ENCODE results near the gene OTP. TPM values are rescaled to one million over a fixed set of nuclear protein-coding genes. Genes with fewer than 3 reads are reported as not detected.
A peak's percentile ranks its signal among the peaks of the same experiment; 100 is the strongest.

Gene OTP
- total and polyA plus RNA-seq, 2 donors from 2014 or later, result not detected

DNA sequence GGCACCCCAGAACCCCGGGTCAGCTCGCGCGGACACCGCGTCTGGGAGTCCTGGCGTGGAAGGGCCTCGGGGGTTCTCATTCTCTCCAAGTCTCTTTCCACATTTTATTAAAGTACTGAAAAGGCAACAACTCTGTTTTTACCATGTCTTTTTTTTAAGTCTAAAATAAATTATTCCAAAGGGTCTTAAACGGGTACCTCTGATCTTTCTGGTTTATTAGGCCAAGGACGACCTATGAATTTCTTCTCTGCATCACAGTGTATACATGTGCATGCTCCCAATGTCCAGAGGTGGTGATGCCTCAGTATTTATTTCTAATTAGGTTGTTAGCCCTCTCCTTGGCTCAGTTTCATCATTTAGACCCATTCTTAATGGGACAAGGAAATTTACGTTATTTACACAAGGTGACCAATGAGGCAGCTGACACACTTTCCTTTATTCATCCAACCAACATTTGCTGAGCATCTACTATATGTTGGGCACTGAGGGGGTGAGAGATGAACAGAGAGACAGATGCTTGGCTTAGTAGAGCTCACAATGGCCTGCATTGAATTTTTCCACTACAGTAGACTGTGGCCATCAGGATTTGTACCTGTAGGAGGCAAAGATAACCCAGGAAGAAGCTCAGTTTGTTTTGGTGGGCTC is 7.6 kb upstream of the OTP start:
- FAIRE-seq (no peak), DNase-seq (no peak)
- no peak overlapping the region for H3K27ac ChIP-seq (ENCODE audit: low read depth in 2 of 2, low read length in 2 of 2)
- peaks cover 54% of the 10 kb centered on the region for H3K27me3 ChIP-seq (ENCODE audit: control insufficient read depth, insufficient read depth, low read length)
- no peaks in the 10 kb centered on the region for H3K36me3 ChIP-seq (ENCODE audit: control insufficient read depth in 2 of 3, insufficient read depth in 3 of 3, low read length in 3 of 3)
- peaks cover 0 to 4% (median 0%) of the 10 kb centered on the region in 3 donors for H3K4me1 ChIP-seq (ENCODE audit: control insufficient read depth in 2 of 3, insufficient read depth in 2 of 3, low read depth in 1 of 3, low read length in 3 of 3)
- intact Hi-C loops (cut with DNase I), result no loop called here
- TF ChIP-seq, protein P1, sequence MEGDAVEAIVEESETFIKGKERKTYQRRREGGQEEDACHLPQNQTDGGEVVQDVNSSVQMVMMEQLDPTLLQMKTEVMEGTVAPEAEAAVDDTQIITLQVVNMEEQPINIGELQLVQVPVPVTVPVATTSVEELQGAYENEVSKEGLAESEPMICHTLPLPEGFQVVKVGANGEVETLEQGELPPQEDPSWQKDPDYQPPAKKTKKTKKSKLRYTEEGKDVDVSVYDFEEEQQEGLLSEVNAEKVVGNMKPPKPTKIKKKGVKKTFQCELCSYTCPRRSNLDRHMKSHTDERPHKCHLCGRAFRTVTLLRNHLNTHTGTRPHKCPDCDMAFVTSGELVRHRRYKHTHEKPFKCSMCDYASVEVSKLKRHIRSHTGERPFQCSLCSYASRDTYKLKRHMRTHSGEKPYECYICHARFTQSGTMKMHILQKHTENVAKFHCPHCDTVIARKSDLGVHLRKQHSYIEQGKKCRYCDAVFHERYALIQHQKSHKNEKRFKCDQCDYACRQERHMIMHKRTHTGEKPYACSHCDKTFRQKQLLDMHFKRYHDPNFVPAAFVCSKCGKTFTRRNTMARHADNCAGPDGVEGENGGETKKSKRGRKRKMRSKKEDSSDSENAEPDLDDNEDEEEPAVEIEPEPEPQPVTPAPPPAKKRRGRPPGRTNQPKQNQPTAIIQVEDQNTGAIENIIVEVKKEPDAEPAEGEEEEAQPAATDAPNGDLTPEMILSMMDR (IDR thresholded peaks at IDR 0.05; ENCODE audit: borderline replicate concordance, extremely low read depth, insufficient read depth), result no peak
- no peaks in the 10 kb centered on the region for H3K9me3 ChIP-seq (ENCODE audit: control insufficient read depth in 2 of 3, insufficient read depth in 1 of 3, low read length in 3 of 3)
- no peak overlapping the region for H3K9ac ChIP-seq (ENCODE audit: low read length in 3 of 3)
- H3K4me3 ChIP-seq (ENCODE audit: low read length in 3 of 3), result no peak overlapping the region

DNA sequence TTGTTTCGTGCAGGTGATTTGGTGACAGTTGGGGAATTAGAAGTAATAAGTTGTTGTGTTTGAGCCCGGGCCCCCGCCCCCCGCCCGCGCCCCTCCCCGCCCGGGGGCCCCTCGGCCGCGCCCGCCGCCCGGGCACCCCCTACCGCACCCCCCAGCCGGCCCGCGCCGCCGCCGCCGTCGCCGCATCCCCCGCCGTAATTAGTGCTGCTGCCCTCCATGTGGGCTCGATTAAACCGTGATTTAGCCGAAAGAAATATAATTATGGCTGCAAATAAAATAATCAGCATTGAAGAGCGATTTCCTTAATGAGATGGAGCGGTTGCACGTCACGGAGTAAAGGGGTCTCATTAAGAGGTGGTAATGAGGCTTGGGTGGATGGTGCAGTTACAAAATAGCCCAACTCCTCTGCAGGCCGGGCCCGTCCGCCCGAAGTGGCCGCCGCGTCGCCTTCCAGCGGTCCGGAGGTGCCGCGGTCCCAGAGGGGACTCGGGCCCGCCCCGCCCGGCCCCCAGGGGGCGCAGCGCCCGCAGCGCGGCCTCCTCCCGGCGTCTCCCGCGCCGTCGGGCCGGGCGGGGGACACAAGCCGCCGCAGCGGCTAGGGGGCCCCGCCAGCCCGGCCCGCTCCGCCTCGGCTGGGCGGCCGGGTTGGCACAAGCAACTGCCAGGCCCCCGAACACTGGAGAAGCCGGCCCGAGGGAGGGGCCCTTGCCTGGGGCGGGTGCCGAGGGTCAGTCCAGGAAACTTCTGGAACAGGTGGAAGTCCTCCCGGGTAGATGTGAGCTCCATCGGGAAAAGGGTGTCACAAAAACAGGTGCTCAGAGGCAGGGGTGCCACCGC is 6.9 kb upstream of the OTP start:
- peaks cover 0 to 4% (median 0%) of the 10 kb centered on the region in 3 donors for H3K4me1 ChIP-seq (ENCODE audit: control insufficient read depth in 2 of 3, insufficient read depth in 2 of 3, low read depth in 1 of 3, low read length in 3 of 3)
- intact Hi-C loops (cut with DNase I), result no loop called here
- no peaks in the 10 kb centered on the region for H3K9me3 ChIP-seq (ENCODE audit: control insufficient read depth in 2 of 3, insufficient read depth in 1 of 3, low read length in 3 of 3)
- peak overlapping the region in 1 of 3 donors; percentile 27 for H3K4me3 ChIP-seq (ENCODE audit: low read length in 3 of 3)
- FAIRE-seq (no peak), DNase-seq (peak in 4 of 5 donors; percentile 43 to 61 (median 50))
- TF ChIP-seq, protein P1 (IDR thresholded peaks at IDR 0.05; ENCODE audit: borderline replicate concordance, extremely low read depth, insufficient read depth), result peak; percentile 16
- H3K27me3 ChIP-seq (ENCODE audit: control insufficient read depth, insufficient read depth, low read length), result peaks cover 59% of the 10 kb centered on the region
- no peak overlapping the region for H3K9ac ChIP-seq (ENCODE audit: low read length in 3 of 3)
- no peaks in the 10 kb centered on the region for H3K36me3 ChIP-seq (ENCODE audit: control insufficient read depth in 2 of 3, insufficient read depth in 3 of 3, low read length in 3 of 3)
- no peak overlapping the region for H3K27ac ChIP-seq (ENCODE audit: low read depth in 2 of 2, low read length in 2 of 2)

DNA sequence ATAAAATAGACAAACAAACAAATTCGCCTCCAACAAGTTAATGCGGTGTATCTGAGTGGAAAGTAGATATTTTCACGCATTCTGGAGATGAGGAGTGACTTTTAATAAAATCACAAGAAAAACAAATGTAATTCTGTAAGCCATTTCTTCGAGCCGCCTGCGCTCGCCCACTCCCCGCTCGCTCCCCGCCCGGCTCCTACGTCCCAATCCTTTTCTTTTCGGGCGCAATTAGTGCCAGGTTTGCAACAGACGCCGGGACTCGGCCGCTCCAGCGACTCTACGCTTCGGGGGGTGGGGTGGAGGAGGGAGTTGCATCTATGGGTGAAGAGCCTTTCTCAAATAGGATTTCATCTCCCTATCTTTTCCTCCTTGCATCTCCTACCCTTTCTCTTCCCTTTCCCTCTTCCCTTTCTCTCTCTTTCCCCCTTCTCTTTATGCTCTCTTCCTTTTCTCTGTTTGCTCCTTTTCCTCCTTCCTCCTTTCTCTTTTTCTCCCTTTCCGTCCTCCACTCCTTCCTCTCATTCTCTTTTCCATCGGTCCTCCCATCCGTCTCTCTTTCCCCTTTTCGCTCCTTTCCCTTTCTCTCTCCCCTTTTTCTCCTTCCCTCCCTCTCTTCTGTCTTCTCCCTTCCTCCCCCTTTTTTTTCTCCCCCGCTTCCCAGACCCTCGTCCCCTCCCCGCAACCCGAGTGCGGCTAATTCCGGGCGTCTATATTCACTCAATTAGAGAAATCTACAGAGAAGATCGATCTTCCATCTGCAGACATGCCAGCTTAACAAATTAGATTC is 6.1 kb upstream of the OTP start:
- H3K9me3 ChIP-seq (ENCODE audit: control insufficient read depth in 2 of 3, insufficient read depth in 1 of 3, low read length in 3 of 3), result no peaks in the 10 kb centered on the region
- H3K27ac ChIP-seq (ENCODE audit: low read depth in 2 of 2, low read length in 2 of 2), result no peak overlapping the region
- peaks cover 66% of the 10 kb centered on the region for H3K27me3 ChIP-seq (ENCODE audit: control insufficient read depth, insufficient read depth, low read length)
- no peak for FAIRE-seq
- intact Hi-C loops (cut with DNase I), result no loop called here
- peaks cover 0 to 4% (median 0%) of the 10 kb centered on the region in 3 donors for H3K4me1 ChIP-seq (ENCODE audit: control insufficient read depth in 2 of 3, insufficient read depth in 2 of 3, low read depth in 1 of 3, low read length in 3 of 3)
- TF ChIP-seq, protein P1 (IDR thresholded peaks at IDR 0.05; ENCODE audit: borderline replicate concordance, extremely low read depth, insufficient read depth), result no peak
- no peak overlapping the region for H3K4me3 ChIP-seq (ENCODE audit: low read length in 3 of 3)
- H3K9ac ChIP-seq (ENCODE audit: low read length in 3 of 3), result no peak overlapping the region
- peak in 2 of 5 donors; percentile 9 to 23 for DNase-seq
- H3K36me3 ChIP-seq (ENCODE audit: control insufficient read depth in 2 of 3, insufficient read depth in 3 of 3, low read length in 3 of 3), result no peaks in the 10 kb centered on the region

Data from kidney (tissue), 14 donors.